ENCODE results near the gene MTM1. TPM values are rescaled to one million over a fixed set of nuclear protein-coding genes. Genes with fewer than 3 reads are reported as not detected.

The MTM1 gene
- total RNA-seq, 3 donors from 2014 or later = 42.2 to 77.3 (median 56.9) TPM

DNA sequence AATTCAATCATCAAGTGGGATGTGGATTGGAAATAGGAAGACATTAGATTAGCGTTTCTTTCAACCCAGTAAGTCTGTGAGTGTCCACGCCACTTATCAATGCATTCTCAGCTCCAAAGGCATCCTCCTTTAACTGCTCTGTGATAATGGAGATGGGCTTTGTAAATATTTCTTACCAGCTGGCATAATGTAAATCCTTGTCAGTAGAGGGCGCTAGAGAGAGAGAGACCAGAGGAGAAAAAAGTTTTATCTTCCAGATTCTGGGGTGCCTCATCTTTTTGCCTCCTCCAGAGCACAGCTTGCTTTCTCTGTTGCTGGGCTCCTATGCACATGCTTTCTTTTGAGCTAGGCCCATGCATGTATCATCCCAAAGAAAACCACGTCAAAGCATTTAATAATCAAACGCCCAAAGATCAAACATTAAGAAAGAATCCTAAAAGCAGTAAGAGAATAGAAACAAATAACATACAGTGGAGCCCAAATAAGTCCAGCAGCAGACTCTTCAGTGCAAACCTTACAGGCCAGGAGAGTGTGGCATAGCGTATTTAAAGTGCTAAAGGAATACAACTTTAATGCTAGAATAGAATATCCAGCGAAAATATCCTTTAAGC lies 115.2 kb downstream of the MTM1 start:
- intact Hi-C loops (cut with DNase I, micrococcal nuclease) = no loop called here
- TF ChIP-seq, protein P1, sequence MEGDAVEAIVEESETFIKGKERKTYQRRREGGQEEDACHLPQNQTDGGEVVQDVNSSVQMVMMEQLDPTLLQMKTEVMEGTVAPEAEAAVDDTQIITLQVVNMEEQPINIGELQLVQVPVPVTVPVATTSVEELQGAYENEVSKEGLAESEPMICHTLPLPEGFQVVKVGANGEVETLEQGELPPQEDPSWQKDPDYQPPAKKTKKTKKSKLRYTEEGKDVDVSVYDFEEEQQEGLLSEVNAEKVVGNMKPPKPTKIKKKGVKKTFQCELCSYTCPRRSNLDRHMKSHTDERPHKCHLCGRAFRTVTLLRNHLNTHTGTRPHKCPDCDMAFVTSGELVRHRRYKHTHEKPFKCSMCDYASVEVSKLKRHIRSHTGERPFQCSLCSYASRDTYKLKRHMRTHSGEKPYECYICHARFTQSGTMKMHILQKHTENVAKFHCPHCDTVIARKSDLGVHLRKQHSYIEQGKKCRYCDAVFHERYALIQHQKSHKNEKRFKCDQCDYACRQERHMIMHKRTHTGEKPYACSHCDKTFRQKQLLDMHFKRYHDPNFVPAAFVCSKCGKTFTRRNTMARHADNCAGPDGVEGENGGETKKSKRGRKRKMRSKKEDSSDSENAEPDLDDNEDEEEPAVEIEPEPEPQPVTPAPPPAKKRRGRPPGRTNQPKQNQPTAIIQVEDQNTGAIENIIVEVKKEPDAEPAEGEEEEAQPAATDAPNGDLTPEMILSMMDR (IDR thresholded peaks at IDR 0.05) = peak; percentile 12
- ATAC-seq = peak; percentile 61
- Histone ChIP-seq H3K36me3 (ENCODE audit: low read depth) (no peaks in the 10 kb centered on the region), H3K9me3 (no peaks in the 10 kb centered on the region), H3K4me3 (no peak overlapping the region), H3K4me1 (ENCODE audit: low read depth) (no peaks in the 10 kb centered on the region)
- peak in 1 of 3 donors; percentile 41 for DNase-seq

DNA sequence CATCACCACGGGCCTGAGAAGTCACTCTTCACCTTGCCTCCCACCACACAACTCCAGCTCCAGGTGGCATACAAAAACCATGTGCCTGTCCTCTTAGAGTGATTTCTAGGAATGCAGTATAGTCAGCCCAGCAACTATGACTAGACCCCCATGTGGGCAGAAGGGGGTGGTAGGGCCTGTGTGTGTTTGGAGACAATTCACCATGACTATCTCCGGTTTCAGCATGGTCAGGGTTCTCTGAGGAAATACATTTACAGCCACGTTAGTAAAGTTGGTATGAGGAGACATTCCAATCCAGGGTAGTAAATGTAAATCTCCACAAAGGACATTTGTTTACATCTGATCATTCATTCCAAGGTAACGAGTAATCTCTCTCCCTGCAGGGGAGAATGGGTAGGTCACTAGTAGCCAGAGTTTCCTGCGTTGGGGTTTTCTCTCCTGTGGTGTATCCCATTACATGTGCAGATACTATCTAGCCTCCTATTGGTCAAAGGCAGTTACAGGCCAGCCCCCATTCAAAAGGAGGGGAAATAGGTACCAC lies 120.6 kb downstream of the MTM1 start:
- H3K4me3 ChIP-seq = no peak overlapping the region
- no peaks in the 10 kb centered on the region for H3K4me1 ChIP-seq (ENCODE audit: low read depth)
- no peaks in the 10 kb centered on the region for H3K36me3 ChIP-seq (ENCODE audit: low read depth)
- DNase-seq (no peak), ATAC-seq (no peak)
- no peaks in the 10 kb centered on the region for H3K9me3 ChIP-seq
- intact Hi-C loops (cut with DNase I, micrococcal nuclease) = no loop called here
- TF ChIP-seq, protein P1 (IDR thresholded peaks at IDR 0.05) = no peak

DNA sequence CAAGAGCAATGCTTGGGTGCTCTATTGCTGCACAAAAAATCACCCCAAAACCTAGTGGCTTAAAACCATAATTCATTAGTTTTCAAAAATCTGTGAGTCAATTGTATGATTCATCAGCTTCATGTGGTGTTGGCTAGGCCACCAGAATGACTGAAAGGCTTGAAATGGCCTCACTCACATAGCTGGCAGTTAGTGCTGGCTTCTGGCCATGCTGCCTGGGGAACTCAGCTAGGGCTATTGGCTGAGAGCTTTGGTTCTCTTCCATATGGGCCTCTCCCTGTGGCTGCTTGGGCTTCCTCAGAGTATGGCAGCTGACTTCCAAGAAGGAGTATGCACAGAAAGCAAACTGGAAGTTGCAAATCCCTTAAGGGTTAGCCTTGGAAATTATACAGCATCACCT lies 121.7 kb downstream of the MTM1 start:
- intact Hi-C loops (cut with DNase I, micrococcal nuclease) = no loop called here
- ATAC-seq (no peak), DNase-seq (no peak)
- TF ChIP-seq, protein P1 (IDR thresholded peaks at IDR 0.05) = no peak
- Histone ChIP-seq H3K4me3 (no peak overlapping the region), H3K36me3 (ENCODE audit: low read depth) (no peaks in the 10 kb centered on the region), H3K9me3 (no peaks in the 10 kb centered on the region), H3K4me1 (ENCODE audit: low read depth) (no peaks in the 10 kb centered on the region)

DNA sequence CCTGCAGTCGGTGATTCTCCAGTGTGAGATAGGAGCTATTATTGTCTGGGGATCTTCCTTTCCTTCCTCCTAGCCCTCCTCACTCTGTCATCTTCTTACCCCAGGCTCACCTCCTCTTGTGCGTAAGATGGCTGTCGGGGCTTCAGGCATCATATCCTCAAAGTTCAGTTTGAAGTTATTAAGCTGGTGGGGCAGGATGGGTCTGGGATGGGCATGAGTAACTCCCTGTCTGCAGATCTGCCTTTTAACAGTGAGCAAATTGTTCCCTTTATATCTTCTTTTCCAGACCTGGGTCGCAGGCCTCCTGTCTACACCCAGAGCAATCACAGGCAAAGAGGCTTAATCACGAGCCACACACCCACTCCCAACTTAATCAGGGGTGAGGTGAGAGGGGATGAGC lies 123.9 kb downstream of the MTM1 start:
- DNase-seq (no peak), ATAC-seq (no peak)
- no peaks in the 10 kb centered on the region for H3K36me3 ChIP-seq (ENCODE audit: low read depth)
- TF ChIP-seq, protein P1 (IDR thresholded peaks at IDR 0.05) = no peak
- intact Hi-C loops (cut with DNase I, micrococcal nuclease) = no loop called here
- no peaks in the 10 kb centered on the region for H3K9me3 ChIP-seq
- H3K4me1 ChIP-seq (ENCODE audit: low read depth) = no peaks in the 10 kb centered on the region
- no peak overlapping the region for H3K4me3 ChIP-seq

DNA sequence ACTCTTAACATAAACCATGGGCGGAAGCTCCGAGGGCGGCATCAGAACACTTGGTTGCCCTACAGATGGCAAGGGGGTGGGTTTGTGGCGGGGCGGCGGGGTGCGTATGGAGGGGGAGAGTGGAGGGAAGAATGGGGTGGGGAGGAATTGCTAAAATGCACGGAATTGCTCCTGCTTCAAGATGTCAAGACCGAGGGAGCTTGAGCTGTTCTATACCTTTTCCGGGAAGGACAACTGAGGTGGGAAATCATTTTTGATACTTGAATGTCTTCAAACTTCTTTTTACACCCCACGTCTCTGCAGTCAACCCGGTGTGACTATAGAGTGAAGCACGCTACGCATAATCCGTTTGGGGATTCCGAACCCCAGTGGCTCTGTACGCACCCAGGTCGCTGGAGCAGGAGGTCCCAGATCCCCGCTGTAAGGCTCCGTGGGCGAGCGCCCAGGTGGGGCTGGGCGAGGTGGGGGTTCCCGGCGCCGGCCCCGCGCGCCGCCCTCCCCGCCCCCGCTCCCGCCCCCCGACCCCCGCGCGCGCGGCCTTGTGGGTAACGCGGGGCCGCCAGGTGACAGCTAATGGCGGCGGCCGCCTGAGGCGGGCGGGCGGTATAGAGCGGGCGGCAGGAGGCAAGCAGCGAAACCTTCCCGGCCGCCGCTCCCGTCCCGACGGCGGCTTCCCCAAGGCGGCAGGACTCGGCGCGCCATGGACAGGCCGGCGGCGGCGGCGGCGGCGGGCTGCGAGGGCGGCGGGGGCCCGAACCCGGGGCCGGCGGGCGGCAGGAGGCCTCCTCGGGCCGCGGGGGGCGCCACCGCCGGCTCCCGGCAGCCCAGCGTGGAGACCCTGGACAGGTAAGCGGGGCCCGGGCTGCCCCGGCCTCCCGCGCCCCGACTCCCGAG lies 124.7 kb downstream of the MTM1 start, which contains the start of gene MTMR1:
TSS of gene MTMR1 (plus strand) at position 566 of the 894 bp plus-strand sequence. CDS start at position 701, 135 bp downstream.
- TF ChIP-seq, protein P1 (IDR thresholded peaks at IDR 0.05) = no peak
- peak; percentile 64 for ATAC-seq
- H3K9me3 ChIP-seq = no peaks in the 10 kb centered on the region
- peak; percentile 40 to 61 (median 61) for DNase-seq
- H3K4me3 ChIP-seq = peak within 1 kb of the TSS; percentile 36
- no peaks in the 10 kb centered on the region for H3K36me3 ChIP-seq (ENCODE audit: low read depth)
- intact Hi-C loops (cut with DNase I, micrococcal nuclease) = no loop called here
- no peaks in the 10 kb centered on the region for H3K4me1 ChIP-seq (ENCODE audit: low read depth)

All from mucosa of descending colon (tissue), 3 donors.